SK-N-MC (cell line): ENCODE results near the gene EHBP1.

ENCODE experiments used
- EZH2 ChIP-seq: fragments of 200-600 bp; sonication (generic); IDR thresholded peaks from one replicate; pipeline ENCODE4 v1.6.1; 2017; ENCODE audit warnings: antibody characterized with exemption
- FOXP2 ChIP-seq: optimal IDR thresholded peaks from 2 replicates; pipeline ENCODE3; 2011; ENCODE audit warnings: mild to moderate bottlenecking, moderate library complexity; ENCODE audit not compliant: insufficient read depth; ENCODE audit errors: extremely low read length, control extremely low read depth
- POLR2AphosphoS5 ChIP-seq: IDR thresholded peaks from 2 replicates; pipeline ENCODE4 v1.6.1; 2012; ENCODE audit warnings: mild to moderate bottlenecking, low read depth, low read length, borderline replicate concordance

- TF ChIP-seq EZH2 (no peak), POLR2AphosphoS5 (no peak), FOXP2 (no peak)
These were observed 168.1 kb downstream of the EHBP1 start for GRCh38 chr2:62873603-62874002.
